HFF-Myc (cell line): ENCODE measurements around the gene ZNF211.
A peak's percentile ranks its signal among the peaks of the same experiment; 100 is the strongest.

Experiments
- DNase-seq: peaks from one replicate; pipeline ENCODE4 v3.0.0-alpha.2; 2011; ENCODE audit warnings: low read depth; ENCODE audit errors: extremely low read depth
- H3K4me3 ChIP-seq: replicated peaks from 2 replicates; pipeline ENCODE4 v1.5.1; 2011; ENCODE audit warnings: low read depth, mild to moderate bottlenecking, control low read depth, low read length
- TF ChIP-seq, protein P1 (sequence below): IDR thresholded peaks from 2 replicates; pipeline ENCODE4 v1.5.1; 2012; ENCODE audit warnings: mild to moderate bottlenecking, low read depth, low read length, control low read depth; ENCODE audit errors: missing control alignments

The ZNF211 gene

GRCh38 chr19:57632987-57633831 lies at the start of gene ZNF211:
ZNF211 (plus strand) TSS chr19:57633168; CDS start chr19:57633347, 179 bp downstream.
- H3K4me3 ChIP-seq, result peak within 1 kb of the TSS; percentile 77
- TF ChIP-seq, protein P1, sequence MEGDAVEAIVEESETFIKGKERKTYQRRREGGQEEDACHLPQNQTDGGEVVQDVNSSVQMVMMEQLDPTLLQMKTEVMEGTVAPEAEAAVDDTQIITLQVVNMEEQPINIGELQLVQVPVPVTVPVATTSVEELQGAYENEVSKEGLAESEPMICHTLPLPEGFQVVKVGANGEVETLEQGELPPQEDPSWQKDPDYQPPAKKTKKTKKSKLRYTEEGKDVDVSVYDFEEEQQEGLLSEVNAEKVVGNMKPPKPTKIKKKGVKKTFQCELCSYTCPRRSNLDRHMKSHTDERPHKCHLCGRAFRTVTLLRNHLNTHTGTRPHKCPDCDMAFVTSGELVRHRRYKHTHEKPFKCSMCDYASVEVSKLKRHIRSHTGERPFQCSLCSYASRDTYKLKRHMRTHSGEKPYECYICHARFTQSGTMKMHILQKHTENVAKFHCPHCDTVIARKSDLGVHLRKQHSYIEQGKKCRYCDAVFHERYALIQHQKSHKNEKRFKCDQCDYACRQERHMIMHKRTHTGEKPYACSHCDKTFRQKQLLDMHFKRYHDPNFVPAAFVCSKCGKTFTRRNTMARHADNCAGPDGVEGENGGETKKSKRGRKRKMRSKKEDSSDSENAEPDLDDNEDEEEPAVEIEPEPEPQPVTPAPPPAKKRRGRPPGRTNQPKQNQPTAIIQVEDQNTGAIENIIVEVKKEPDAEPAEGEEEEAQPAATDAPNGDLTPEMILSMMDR, result no peak
- peak; percentile 83 for DNase-seq

DNA sequence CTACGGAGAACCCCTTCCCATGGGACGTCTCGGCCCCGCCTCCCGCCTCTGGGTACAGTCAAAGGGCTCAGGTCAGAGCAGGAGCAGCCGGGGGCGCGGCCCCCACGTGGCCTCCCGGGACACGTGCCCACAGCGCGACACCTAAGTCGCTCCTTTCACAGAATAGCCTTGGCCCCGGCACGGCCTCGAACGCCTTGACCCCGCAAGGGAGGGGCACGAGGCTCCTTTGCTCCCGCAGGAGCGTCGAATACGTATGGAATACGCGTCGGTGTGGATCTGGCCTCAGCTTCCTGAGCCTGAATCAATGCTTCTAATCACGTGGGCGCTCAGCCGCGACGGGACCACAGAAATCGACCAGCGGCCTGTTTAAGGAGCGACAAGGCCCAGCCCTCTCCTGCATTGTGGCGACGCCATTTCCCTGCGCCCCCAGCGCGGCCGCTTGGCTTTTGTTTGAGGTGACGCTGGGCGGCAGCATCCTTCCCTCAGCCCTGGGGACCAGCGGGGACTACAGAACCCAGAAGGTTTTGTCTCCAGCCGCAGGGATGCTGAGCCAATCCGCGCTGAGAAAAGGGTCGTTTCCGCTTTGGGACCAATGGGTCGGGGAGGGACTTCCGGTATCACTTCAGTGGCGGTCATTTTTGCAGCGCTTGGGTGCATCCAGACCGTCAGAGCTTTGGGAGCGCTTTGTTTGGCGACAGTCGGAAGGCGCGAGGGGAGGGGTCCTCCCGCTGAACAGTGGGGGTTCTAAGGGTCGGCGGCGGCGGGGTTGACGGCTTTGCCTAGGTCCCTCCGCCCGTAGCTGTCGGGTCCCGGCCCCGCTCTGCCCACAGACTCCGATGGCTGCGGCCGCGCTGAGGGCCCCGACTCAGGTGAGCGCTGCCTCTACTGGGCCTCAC lies 49.2 kb upstream of the ZNF211 start, which contains the start of gene ZIK1:
ZIK1 (plus strand) TSS at position 625 of the 896 bp plus-strand sequence; CDS start at position 837, 212 bp downstream.
- H3K4me3 ChIP-seq, result peak within 1 kb of the TSS; percentile 51
- TF ChIP-seq, protein P1, result no peak
- DNase-seq, result peak; percentile 49

DNA sequence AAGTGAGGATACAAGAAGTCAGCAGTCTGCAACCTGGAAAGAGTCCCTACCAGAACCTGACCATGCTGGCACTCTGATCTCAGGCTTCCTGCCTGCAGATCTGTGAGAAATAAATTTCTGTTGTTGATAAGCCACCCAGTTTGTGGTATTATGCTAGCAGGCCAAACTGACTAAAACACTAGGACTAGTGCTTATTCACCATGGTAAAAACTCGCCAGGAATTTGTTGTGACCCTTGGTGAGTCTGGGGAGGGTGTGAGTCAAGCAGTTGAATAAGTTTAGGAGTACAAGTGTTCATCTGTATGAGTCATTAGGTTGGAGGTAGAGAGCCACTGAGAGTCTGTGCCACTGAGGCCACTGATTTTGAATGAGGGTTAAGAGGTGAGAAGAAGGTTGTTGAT lies 45.4 kb upstream of the ZNF211 start:
- TF ChIP-seq, protein P1, result no peak
- no peak for DNase-seq
- H3K4me3 ChIP-seq, result no peak overlapping the region

DNA sequence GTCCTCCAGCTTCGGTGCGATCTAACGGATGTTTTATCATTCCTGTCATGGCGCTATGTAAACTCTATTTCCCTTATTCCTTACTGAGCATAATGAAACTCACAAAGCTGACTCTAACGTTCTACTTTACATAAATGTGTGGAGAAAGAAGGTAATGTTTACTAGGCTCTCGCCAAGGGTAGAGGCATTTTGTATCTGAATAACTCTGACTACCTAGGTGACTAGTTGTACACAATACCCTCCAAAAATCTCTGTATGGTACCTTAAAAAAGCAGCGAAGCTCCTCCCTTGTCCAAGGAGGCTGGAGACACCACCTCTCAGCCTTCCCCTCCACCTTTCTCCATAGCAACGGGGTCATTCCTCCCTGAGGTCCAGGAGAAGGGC lies 33.6 kb upstream of the ZNF211 start:
- DNase-seq, result no peak
- peak overlapping the region; percentile 77 for H3K4me3 ChIP-seq

DNA sequence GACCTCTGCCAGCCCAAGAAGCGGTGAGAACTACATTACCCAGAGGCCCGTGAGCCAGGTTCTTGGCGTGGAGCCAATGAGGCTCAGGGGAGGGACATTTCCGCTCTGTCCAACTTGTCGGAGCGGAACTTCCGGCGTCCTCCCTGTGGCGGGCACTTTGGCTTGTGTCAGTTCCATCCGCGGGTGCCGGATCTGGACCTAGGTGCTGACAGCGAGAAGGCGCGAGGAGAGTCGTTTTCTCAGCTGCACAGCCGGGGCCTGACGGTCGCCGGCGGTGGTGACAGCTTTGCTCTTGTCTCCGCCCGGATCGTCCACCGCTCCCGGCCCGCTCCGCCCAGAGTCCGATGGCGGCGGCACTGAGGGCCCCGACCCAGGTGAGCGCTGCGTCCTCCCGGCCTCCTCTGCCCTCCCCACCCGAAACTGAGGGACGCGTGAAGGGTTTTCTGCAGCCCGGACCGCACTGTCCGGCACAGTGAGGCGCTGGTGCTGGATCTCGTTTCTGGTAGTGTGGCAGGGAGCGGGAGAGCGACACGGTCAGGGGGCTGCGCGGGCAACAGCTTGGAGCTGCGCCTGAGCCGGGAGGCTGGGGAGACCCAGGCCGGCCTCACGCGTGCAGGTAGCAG lies 33.1 kb upstream of the ZNF211 start, which contains the start of gene ZNF530:
ZNF530 (plus strand) TSS at position 125 of the 623 bp plus-strand sequence. CDS start 4,461 bp downstream, outside the sequence.
- DNase-seq, result peak; percentile 81
- peak within 1 kb of the TSS; percentile 77 for H3K4me3 ChIP-seq
- TF ChIP-seq, protein P1, result no peak

More for the DNA sequence above, 33.6 kb upstream of the ZNF211 start:
- TF ChIP-seq, protein P1, result no peak

- H3K4me3 ChIP-seq, result no peak overlapping the region
- TF ChIP-seq, protein P1, result no peak
- DNase-seq, result no peak
Observed at GRCh38 chr19:57606931-57607330, 26.0 kb upstream of the ZNF211 start.
